OCI-LY1 (cell line): ENCODE data around the gene METTL1.

ENCODE experiments used
- CTCF ChIP-seq: fragments of 200-600 bp; sonication (generic), shearing (Covaris generic); IDR thresholded peaks from 2 replicates; pipeline ENCODE4 v1.5.1; 2017; ENCODE audit warnings: mild to moderate bottlenecking, antibody characterized with exemption, low read length, moderate library complexity, mixed read lengths
- EZH2 ChIP-seq: fragments of 200-600 bp; sonication (generic), shearing (Covaris generic); IDR thresholded peaks from 2 replicates; pipeline ENCODE4 v1.8.0; 2017; ENCODE audit warnings: borderline replicate concordance, mixed run types, mild to moderate bottlenecking, antibody characterized with exemption, low read length, moderate library complexity, mixed read lengths

- TF ChIP-seq CTCF (no peak), EZH2 (no peak)
Measured at GRCh38 chr12:57806677-57807076, 34.8 kb upstream of the METTL1 start.
